Amniotic stem cell (primary cell): ENCODE data around the gene FGF14.

Experiments used
- DNase-seq: peaks from one replicate; lab custom pipeline; 2025; lab: John Stamatoyannopoulos, UW

Gene FGF14

DNA sequence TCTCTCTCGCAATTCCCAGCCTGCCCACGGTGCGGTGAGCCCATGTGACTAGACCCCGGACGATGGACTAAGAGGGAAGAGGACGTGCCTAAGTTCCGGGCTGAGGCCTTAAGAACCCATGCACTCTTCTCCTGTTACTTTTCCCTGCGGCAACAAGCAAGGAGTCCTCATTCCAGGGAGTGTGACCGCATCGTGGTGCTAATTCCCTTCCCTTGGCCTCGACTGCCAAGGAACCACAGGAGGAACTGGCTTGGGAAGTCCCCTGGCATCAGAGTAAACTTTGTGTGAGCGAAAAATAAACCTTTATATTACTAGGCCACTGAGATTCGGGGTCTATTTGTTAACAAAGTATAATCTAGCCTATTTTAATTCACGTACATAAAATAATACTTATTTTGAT, 34.0 kb downstream of the FGF14 start:
- no peak for DNase-seq

GRCh38 chr13:102361113-102361512, 40.7 kb downstream of the FGF14 start:
- DNase-seq = no peak

- no peak for DNase-seq
Observed at GRCh38 chr13:102359264-102359663, 42.6 kb downstream of the FGF14 start.

DNA sequence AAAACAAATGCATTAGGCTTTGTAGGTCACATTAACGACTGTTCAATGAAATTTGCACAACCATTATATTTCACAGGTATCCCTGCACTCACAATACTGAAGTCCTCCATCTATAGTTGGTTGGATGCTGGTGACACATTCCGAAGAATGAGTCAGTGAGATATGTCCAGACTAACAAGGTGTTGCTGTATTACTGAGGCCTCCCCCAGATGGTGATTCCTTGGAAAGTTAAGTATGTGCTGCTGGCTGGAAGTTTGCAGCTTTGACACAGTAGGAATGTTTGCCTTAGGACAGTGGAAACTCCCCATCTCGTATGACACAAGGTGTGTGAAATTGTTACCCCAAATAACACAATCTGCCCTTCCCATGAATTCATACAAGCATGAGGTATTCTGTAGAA, 46.6 kb downstream of the FGF14 start:
- DNase-seq = no peak

DNA sequence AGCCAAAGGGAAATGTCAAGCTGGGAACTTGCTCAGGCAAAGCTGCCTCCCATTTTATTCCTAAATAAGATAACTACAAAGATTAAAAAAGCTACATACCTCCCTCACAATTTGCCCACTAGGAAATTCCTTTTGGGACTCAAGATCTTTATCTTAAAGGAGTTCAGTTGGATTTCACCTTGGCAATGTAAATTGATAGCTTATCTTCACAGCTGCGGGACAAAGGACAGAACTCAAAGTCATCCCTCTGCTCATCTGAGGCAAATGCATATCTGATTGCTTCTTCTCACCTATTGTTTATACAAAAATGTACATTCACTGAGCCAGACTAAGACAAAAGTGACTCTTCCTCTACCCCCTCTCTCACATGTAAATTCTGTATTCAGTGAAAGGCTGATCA, 47.8 kb downstream of the FGF14 start:
- no peak for DNase-seq

DNA sequence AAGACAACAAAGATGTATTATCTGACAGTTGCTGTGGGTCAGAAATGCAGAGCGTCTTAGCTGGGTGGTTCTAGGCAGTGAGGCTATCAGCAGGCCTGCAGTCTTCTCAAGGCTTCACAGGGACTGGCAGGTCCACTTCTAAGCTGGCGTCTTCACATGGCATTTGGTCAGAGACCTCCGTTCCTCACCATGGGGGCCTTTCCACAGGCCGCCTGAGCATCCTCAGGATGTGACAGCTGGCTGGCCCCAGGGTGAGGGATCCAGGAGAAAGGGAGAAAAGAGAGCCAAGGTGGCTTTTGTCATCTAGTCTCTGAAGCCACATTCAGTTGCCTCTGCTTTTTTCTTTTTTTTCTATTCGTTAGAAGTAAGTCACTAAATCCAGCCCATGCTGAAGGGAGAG, 50.3 kb downstream of the FGF14 start:
- no peak for DNase-seq

DNA sequence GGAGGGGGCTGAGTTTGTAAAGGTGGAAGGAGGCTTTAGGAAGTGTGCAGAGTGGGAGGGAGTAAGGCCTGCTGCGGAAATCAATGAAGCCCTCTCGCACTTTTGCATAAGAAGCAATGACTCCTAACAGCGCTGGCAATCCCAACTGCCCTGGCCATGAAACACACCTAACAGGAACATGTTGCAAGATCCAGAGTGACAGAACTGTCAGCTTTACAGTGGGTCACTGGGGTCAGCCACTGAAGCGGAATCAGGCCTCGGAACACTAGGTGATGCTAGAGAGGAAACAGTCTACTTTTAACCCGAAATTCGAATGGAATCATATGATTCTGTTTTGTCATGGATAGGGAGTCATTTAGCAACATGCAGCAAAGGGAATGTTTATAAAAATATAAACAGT, 54.4 kb downstream of the FGF14 start:
- DNase-seq = no peak

GRCh38 chr13:102346769-102347168, 55.1 kb downstream of the FGF14 start:
- DNase-seq = no peak

GRCh38 chr13:102344410-102344809, 57.4 kb downstream of the FGF14 start:
- DNase-seq = no peak

GRCh38 chr13:102333320-102334198, 68.3 kb downstream of the FGF14 start:
- DNase-seq = no peak

DNA sequence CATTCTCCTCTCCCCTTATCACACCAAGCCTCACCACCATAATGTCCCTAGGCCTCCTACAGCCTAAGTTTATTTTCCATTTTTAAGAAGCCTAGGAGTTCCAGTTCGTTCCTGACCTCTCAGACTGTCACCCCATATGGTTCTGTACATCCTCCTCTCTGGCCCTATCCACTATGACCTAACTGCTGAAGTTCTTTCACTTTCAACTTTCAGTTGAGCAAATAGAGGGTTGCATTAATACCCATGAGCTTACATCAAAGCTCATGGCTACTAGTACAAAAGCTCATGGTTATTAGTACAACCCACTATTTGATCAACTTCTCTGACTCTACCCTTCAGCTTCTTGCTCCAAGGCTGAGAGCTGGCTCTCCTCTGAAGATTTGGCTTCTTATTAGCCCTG, 72.9 kb downstream of the FGF14 start:
- DNase-seq = no peak

DNA sequence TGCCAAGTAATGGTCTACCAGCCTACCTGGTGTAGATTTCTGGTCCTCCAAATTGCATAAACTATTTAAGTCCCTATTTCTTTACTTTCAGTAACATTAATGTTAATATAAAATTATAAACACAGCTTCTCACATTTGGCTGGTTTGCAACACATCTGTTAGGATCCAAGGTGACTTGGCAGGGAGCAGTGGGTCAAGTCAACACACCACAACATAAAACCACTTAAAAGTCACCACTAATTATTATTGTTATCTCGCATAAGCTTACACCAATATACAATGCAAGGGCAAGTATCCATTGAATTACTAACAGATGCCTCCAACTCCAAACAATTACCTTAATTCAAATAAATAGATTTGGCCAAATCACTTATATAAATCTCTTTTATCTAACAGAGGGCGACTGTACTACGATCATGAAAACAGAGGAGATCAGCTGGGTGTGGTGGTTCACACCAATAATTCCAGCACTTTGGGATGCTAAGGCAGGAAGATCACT, 74.7 kb downstream of the FGF14 start:
- DNase-seq = no peak

DNA sequence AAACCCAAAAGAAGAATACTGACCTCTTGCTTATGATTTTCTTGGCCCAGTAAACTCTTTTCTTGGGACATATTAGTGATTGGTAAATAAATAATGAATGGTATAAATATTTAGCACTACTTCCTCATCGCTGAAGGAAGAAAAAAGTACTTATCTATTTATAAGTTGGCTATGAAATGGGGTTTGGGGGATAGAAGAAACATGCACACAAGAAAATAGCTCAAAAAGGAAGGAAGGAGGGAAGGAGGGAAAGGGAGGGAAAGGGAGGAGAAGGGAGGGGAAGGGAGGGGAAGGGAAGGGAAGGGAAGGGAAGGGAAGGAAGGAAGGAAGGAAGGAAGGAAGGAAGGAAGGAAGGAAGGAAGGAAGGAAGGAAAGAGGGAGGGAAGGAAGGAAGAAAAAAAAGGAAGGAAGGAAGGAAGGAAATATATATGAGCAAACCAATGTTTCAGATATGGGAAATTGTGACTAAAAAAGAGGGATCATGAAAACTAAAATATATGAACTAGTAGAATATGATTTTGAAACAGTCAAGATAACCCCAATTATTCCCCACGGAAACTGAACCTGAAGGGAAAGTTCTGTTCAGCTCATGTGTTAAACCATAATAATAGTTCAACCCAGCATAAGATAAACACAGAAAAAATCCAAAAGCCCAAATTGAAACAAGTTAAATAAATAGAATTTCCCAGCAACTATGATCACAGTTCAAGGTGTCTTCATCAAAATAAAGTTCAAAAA, 75.3 kb downstream of the FGF14 start:
- DNase-seq = no peak

DNA sequence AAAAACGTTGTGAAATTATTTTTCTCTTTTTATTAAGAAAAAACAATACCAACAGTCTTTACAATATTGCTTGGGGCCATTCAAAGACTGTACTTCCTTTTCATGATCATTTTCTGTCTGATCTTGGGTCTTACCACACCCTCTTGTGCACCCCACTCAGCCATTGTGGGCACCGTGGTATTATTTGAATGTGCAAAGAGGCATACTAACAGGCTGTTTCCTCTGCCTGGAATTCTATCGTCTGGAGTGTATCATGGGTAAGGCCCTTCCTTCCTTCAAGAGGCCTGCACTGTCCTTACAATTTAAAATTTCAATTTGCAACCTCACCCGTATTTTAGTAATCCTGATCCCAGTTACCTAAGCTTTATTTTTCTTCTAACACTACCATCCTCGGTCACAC, 76.5 kb downstream of the FGF14 start:
- no peak for DNase-seq

- DNase-seq = no peak
Observed at GRCh38 chr13:102323505-102323904, 78.3 kb downstream of the FGF14 start.

- no peak for DNase-seq
Observed at GRCh38 chr13:102323012-102323411, 78.8 kb downstream of the FGF14 start.

GRCh38 chr13:102322211-102322610, 79.6 kb downstream of the FGF14 start:
- no peak for DNase-seq

DNA sequence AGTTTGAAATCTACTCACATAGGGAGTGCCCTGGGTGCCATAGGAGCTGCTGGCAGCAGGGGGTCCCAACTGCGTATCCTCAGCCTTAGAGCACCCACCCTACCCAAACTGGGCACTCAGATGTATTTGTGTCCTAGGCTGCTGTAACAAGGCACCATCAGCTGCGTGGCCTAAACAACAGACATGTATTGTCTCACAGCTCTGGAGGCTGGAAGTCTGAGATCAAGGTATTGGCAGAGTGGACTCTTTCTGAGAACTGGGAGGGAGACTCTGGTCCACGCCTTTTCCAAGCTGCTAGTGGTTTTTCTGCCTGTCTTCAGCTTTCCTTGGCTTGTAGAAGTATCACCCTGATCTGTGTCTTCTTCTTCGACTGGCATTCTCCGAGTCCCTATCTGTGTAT, 83.6 kb downstream of the FGF14 start:
- DNase-seq = no peak

DNA sequence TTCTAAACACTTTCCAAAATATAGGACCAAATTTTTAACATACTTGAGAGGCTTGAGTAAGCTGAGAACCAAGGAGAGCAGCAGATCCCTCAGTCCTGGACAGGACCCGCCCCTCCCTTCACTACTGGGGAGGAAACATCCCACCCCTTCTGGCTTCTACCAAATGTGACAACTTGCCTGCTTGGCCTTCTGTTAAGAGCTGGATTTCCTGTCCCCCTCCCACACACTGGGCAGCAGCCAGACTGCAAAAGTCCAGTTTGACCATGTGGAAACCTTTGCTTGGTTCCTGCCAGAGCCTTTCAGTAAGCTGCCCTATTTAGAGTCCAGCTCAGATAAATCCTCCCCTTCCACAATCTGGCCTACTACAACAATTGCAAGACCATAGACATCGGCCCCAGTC, 84.3 kb downstream of the FGF14 start:
- no peak for DNase-seq

GRCh38 chr13:102316732-102317131, 85.1 kb downstream of the FGF14 start:
- DNase-seq = no peak

- no peak for DNase-seq
Observed at GRCh38 chr13:102312841-102313240, 89.0 kb downstream of the FGF14 start.

DNA sequence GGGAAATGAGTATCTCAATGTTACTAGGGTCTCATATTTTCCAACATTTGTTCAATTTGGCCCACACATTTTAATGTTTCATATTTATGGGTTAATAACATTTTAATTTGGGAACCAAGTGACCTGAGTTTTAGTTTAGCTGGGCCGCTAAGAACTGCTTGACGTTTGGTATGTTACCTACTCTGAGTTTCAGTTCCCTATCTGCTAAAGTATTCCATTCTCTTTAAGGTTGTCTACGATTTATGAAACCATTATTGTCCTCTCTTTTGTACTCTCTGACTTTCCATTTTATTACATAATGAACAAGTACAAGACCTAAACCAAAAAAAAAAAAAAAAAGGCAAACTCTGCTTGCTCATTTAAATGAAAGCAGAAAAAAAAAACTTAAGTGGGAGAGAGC, 89.9 kb downstream of the FGF14 start:
- no peak for DNase-seq

GRCh38 chr13:102311419-102311796, 90.4 kb downstream of the FGF14 start:
- DNase-seq = no peak
